Chondrocyte (in vitro differentiated cells): ENCODE measurements around the gene ZNF202. TPM values are rescaled to one million over a fixed set of nuclear protein-coding genes. Genes with fewer than 3 reads are reported as not detected.

Source experiments
- DNase-seq: peaks from one replicate; pipeline ENCODE4 v3.0.0; 2021; ENCODE audit warnings: mixed read lengths, low spot score
- H3K27ac Mint-ChIP-seq: one replicate; pipeline ENCODE4 v1.8.0; 2021; ENCODE audit warnings: mild to moderate bottlenecking, moderate library complexity, mixed read lengths; ENCODE audit not compliant: unreplicated experiment
- H3K27me3 Mint-ChIP-seq: 2 replicates; pipeline ENCODE4 v1.8.0; 2021; ENCODE audit warnings: low read depth, mixed read lengths
- H3K36me3 Mint-ChIP-seq: 2 replicates; pipeline ENCODE4 v1.8.0; 2021; ENCODE audit warnings: low read depth, mixed read lengths
- H3K4me1 Mint-ChIP-seq: 2 replicates; pipeline ENCODE4 v1.8.0; 2021; ENCODE audit warnings: low read depth, mild to moderate bottlenecking, mixed read lengths
- H3K4me3 Mint-ChIP-seq: one replicate; pipeline ENCODE4 v1.8.0; 2021; ENCODE audit warnings: mild to moderate bottlenecking, moderate library complexity, mixed read lengths; ENCODE audit not compliant: unreplicated experiment
- H3K9me3 Mint-ChIP-seq: 2 replicates; pipeline ENCODE4 v1.8.0; 2021; ENCODE audit warnings: low read depth, mixed read lengths
- CTCF ChIP-seq: fragments of 200-600 bp; sonication (generic); IDR thresholded peaks from 2 replicates; pipeline ENCODE4 v1.5.0; 2021; ENCODE audit warnings: antibody characterized with exemption, mild to moderate bottlenecking, moderate library complexity
- total RNA-seq: library from RNA; stranded (reverse); gene quantifications from 3 replicates; pipeline ENCODE4 v1.2.1, GENCODE V29; 2021

The ZNF202 gene
- total RNA-seq, 1 donor from 2014 or later: 10.0 TPM

GRCh38 chr11:123698546-123699127 is 42.8 kb downstream of the ZNF202 start:
- H3K27me3 Mint-ChIP-seq: peaks cover 23% of the 10 kb centered on the region

GRCh38 chr11:123696183-123696582 is 45.3 kb downstream of the ZNF202 start:
- Mint-ChIP-seq H3K4me1 (no peaks in the 10 kb centered on the region), H3K9me3 (peaks cover 2% of the 10 kb centered on the region), H3K27ac (no peak overlapping the region), H3K4me3 (no peak overlapping the region), H3K27me3 (peaks cover 32% of the 10 kb centered on the region), H3K36me3 (no peaks in the 10 kb centered on the region)
- no peak for DNase-seq
- peak; percentile 27 for TF ChIP-seq CTCF

More at GRCh38 chr11:123698546-123699127, 42.8 kb downstream of the ZNF202 start:
- DNase-seq: no peak
- no peaks in the 10 kb centered on the region for H3K36me3 Mint-ChIP-seq
- no peak overlapping the region for H3K4me3 Mint-ChIP-seq
- H3K9me3 Mint-ChIP-seq: peaks cover 2% of the 10 kb centered on the region
- peaks cover 4% of the 10 kb centered on the region for H3K4me1 Mint-ChIP-seq
- no peak overlapping the region for H3K27ac Mint-ChIP-seq
- no peak for TF ChIP-seq CTCF

GRCh38 chr11:123695231-123695630 is 46.2 kb downstream of the ZNF202 start:
- no peak for TF ChIP-seq CTCF
- Mint-ChIP-seq H3K4me3 (no peak overlapping the region), H3K27me3 (peaks cover 40% of the 10 kb centered on the region), H3K9me3 (peaks cover 2% of the 10 kb centered on the region), H3K4me1 (no peaks in the 10 kb centered on the region), H3K27ac (no peak overlapping the region), H3K36me3 (no peaks in the 10 kb centered on the region)
- DNase-seq: no peak

- H3K4me1 Mint-ChIP-seq: no peaks in the 10 kb centered on the region
Measured at GRCh38 chr11:123694551-123694950, 46.9 kb downstream of the ZNF202 start.

GRCh38 chr11:123692961-123693360 is 48.5 kb downstream of the ZNF202 start:
- Mint-ChIP-seq H3K9me3 (no peaks in the 10 kb centered on the region), H3K4me1 (no peaks in the 10 kb centered on the region), H3K4me3 (no peak overlapping the region), H3K36me3 (no peaks in the 10 kb centered on the region), H3K27ac (no peak overlapping the region), H3K27me3 (peaks cover 38% of the 10 kb centered on the region)
- no peak for DNase-seq
- TF ChIP-seq CTCF: no peak

More at GRCh38 chr11:123694551-123694950, 46.9 kb downstream of the ZNF202 start:
- no peaks in the 10 kb centered on the region for H3K36me3 Mint-ChIP-seq
- TF ChIP-seq CTCF: no peak
- H3K27ac Mint-ChIP-seq: no peak overlapping the region
- no peaks in the 10 kb centered on the region for H3K9me3 Mint-ChIP-seq
- no peak overlapping the region for H3K4me3 Mint-ChIP-seq
- H3K27me3 Mint-ChIP-seq: peaks cover 44% of the 10 kb centered on the region
- no peak for DNase-seq
